Measurements from ENCODE around the gene MKLN1. TPM values are rescaled to one million over a fixed set of nuclear protein-coding genes. Genes with fewer than 3 reads are reported as not detected.

Gene MKLN1
- total and polyA plus RNA-seq, 3 donors from 2014 or later = 42.1 to 87.9 (median 82.4) TPM

DNA sequence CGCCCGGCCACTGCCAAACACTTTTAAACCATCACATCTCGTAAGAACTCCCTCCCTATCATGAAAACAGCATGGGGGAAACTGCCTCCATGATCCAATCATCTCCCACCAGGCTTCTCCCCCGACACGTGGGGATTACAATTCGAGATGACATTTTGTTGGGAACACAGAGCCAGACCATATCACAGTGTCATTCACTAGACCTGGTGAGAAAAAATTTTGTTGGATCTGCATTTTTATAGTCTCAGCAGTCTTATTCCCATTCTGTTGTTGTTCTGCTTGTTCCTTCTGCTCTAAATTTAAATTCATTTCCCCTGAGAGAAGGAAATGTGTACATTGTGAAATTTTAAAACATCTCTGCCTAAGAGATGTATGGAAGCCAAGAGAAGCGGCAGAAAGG is 4.8 kb upstream of the MKLN1 start:
- Histone ChIP-seq H3K27me3 (no peaks in the 10 kb centered on the region), H3K36me3 (ENCODE audit: low read depth, missing control alignments) (no peaks in the 10 kb centered on the region), H3K27ac (no peak overlapping the region), H3K4me1 (peaks cover 3% of the 10 kb centered on the region), H3K4me3 (no peak overlapping the region), H3K9me3 (no peaks in the 10 kb centered on the region)
- intact Hi-C loops (cut with DNase I; ENCODE audit: low total_unique reads) = no loop called here
- TF ChIP-seq, protein P1, sequence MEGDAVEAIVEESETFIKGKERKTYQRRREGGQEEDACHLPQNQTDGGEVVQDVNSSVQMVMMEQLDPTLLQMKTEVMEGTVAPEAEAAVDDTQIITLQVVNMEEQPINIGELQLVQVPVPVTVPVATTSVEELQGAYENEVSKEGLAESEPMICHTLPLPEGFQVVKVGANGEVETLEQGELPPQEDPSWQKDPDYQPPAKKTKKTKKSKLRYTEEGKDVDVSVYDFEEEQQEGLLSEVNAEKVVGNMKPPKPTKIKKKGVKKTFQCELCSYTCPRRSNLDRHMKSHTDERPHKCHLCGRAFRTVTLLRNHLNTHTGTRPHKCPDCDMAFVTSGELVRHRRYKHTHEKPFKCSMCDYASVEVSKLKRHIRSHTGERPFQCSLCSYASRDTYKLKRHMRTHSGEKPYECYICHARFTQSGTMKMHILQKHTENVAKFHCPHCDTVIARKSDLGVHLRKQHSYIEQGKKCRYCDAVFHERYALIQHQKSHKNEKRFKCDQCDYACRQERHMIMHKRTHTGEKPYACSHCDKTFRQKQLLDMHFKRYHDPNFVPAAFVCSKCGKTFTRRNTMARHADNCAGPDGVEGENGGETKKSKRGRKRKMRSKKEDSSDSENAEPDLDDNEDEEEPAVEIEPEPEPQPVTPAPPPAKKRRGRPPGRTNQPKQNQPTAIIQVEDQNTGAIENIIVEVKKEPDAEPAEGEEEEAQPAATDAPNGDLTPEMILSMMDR (IDR thresholded peaks at IDR 0.05) = no peak
- no peak for TF ChIP-seq POLR2A (IDR thresholded peaks at IDR 0.05)
- 88% methylated on average over 7 of the region's 7 CpGs for WGBS, 2 donors
- DNase-seq = no peak

DNA sequence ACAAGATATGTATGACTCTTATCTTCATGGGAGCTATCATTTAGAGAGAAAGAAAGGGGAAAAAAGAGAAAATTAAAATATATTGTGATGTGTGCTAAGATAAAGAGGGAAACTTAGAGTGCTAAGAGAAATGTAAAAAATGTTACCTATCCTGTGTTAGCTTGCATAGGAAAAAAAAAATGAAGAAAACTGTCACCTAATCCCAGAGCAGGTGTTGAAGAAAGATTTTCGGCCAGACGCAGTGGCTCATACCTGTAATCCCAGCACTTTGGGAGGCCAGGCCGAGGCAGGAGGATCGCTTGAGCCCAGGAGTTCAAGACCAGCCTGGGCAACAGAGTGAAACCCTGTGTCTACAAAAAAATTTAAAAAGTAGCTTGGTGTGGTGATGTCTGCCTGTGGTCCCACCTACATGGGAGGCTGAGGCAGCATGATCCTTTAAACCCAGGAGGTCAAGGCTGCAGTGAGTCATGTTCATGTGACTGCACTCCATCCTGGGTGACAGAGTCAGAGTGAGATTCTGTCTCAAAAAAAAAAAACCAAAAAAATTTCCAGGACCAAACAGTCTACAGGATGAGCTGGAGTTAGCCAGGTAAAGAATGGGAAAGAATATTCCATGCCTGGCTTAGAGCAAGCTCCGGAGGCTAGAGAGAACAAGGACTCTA is 2.4 kb upstream of the MKLN1 start:
- intact Hi-C loops (cut with DNase I; ENCODE audit: low total_unique reads) = no loop called here
- H3K4me1 ChIP-seq = peaks cover 15% of the 10 kb centered on the region
- WGBS, 2 donors = 93% methylated on average over 5 of the region's 5 CpGs
- no peaks in the 10 kb centered on the region for H3K27me3 ChIP-seq
- no peaks in the 10 kb centered on the region for H3K36me3 ChIP-seq (ENCODE audit: low read depth, missing control alignments)
- DNase-seq = no peak
- TF ChIP-seq POLR2A (IDR thresholded peaks at IDR 0.05) = no peak
- TF ChIP-seq, protein P1 (IDR thresholded peaks at IDR 0.05) = no peak
- no peak overlapping the region for H3K4me3 ChIP-seq
- no peaks in the 10 kb centered on the region for H3K9me3 ChIP-seq
- H3K27ac ChIP-seq = no peak overlapping the region

DNA sequence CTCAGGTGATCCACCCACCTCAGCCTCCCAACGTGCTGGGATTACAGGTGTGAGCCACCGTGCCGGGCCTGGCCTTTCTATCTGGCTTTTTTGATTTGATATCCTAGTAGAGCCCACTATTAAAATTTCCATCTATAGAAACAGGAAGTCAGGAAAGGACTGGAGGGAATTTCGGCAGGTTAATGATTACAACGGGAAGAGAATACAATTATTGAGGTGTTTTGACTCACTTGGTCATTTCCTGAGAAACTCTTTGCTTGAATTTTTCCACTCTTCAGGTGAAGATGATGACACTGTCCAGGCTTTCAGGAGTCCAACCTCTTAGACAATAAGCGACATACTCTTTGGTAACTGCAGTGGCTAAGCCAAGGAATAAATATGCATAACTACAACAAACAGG is 1.1 kb upstream of the MKLN1 start:
- WGBS, 2 donors = 57 to 71% methylated on average over 6 of the region's 6 CpGs
- H3K36me3 ChIP-seq (ENCODE audit: low read depth, missing control alignments) = no peaks in the 10 kb centered on the region
- H3K4me1 ChIP-seq = peaks cover 26% of the 10 kb centered on the region
- no peaks in the 10 kb centered on the region for H3K27me3 ChIP-seq
- peak overlapping the region in 1 of 2 donors; percentile 98 for H3K4me3 ChIP-seq
- no peak for DNase-seq
- TF ChIP-seq POLR2A (IDR thresholded peaks at IDR 0.05) = no peak
- TF ChIP-seq, protein P1 (IDR thresholded peaks at IDR 0.05) = no peak
- H3K27ac ChIP-seq = peak overlapping the region in 1 of 2 donors; percentile 99
- H3K9me3 ChIP-seq = no peaks in the 10 kb centered on the region
- intact Hi-C loops (cut with DNase I; ENCODE audit: low total_unique reads) = no loop called here

DNA sequence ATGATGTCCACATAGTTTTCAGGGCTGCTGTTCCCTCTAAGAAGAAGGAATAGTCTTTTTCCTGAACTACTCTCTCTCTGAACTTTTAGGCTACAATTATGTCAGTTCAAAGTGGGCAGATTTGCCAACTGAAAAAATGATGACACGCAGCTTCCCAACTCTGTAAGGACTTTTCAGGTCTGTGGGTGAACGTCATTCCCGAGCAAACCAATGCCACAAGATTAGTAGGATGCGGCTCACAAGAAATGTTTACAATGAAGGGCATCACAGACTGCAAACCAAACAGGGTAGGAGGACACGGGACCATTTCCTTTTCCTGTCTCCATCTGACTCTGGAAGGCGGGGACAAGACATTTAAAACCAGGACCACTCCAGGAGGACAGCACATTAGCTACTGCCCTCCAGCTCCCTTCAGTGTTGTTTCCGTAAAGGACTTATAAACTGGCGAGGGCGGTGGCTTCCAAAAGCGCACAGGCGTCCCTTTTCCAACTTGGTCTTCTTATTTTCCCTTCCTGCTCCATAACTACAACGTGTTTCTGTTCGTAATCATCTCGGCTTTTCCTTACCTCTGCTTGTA is 539 bp upstream of the MKLN1 start:
- Histone ChIP-seq H3K36me3 (ENCODE audit: low read depth, missing control alignments) (no peaks in the 10 kb centered on the region), H3K27me3 (no peaks in the 10 kb centered on the region), H3K4me3 (peak overlapping the region; percentile 95 to 98), H3K9me3 (no peaks in the 10 kb centered on the region), H3K4me1 (peaks cover 26% of the 10 kb centered on the region), H3K27ac (peak overlapping the region; percentile 99 to 100)
- intact Hi-C loops (cut with DNase I; ENCODE audit: low total_unique reads) = no loop called here
- WGBS, 2 donors = 0 to 1% methylated on average over 14 of the region's 14 CpGs
- DNase-seq = peak; percentile 70
- TF ChIP-seq, protein P1 (IDR thresholded peaks at IDR 0.05) = no peak
- no peak for TF ChIP-seq POLR2A (IDR thresholded peaks at IDR 0.05)
